CD14-positive monocyte (primary cell): Measurements from ENCODE around the gene GOLPH3L. TPM values are rescaled to one million over a fixed set of nuclear protein-coding genes. Genes with fewer than 3 reads are reported as not detected.

Experiments
- DNase-seq, 3 donors: peaks; one replicate each; pipeline ENCODE4 v3.0.0-alpha.2; 2011 to 2022
- H2AFZ ChIP-seq: 2 replicates; pipeline ENCODE4 v1.6.0; 2012; ENCODE audit warnings: mild to moderate bottlenecking, low read depth, low read length, inconsistent platforms; ENCODE audit not compliant: insufficient read depth, poor library complexity, severe bottlenecking
- H3K27ac ChIP-seq, 2 donors: 1 replicate in 1 of 2; 2 replicates in 1 of 2; pipeline ENCODE4 v1.5.1; 2012 to 2013; ENCODE audit warnings: low read length in 2 of 2, control low read depth in 1 of 2, inconsistent platforms in 1 of 2, low read depth in 1 of 2, mild to moderate bottlenecking in 1 of 2
- H3K27me3 ChIP-seq, 2 donors: one replicate each; pipeline versions ENCODE4 v1.6.0 to v1.6.1; 2011 to 2013; ENCODE audit warnings: low read length in 2 of 2; ENCODE audit not compliant: control insufficient read depth in 2 of 2, insufficient read depth in 2 of 2
- H3K36me3 ChIP-seq, 2 donors: replicated peaks in 1 of 2; 1 replicate in 1 of 2; 2 replicates in 1 of 2; pipeline versions ENCODE4 v1.5.1 to v1.6.1; 2012 to 2013; ENCODE audit warnings: low read length in 2 of 2, control low read depth in 1 of 2, inconsistent platforms in 1 of 2, mild to moderate bottlenecking in 1 of 2; ENCODE audit not compliant: insufficient read depth in 2 of 2, control insufficient read depth in 1 of 2
- H3K4me1 ChIP-seq, 2 donors: 1 replicate in 1 of 2; 2 replicates in 1 of 2; pipeline versions ENCODE4 v1.5.1 to v1.6.1; 2012 to 2013; ENCODE audit warnings: low read length in 2 of 2, control low read depth in 1 of 2, inconsistent platforms in 1 of 2, mild to moderate bottlenecking in 1 of 2, moderate library complexity in 1 of 2; ENCODE audit not compliant: insufficient read depth in 2 of 2, control insufficient read depth in 1 of 2
- H3K4me2 ChIP-seq: replicated peaks from 2 replicates; pipeline ENCODE3; 2012; ENCODE audit warnings: low read length, moderate library complexity, mild to moderate bottlenecking; ENCODE audit not compliant: poor library complexity, severe bottlenecking; ENCODE audit errors: extremely low read depth
- H3K4me3 ChIP-seq, 3 experiments: fragments of 200-600 bp in 1 of 3; sonication (generic) in 1 of 3; replicated peaks in 1 of 3; 1 replicate in 2 of 3; 2 replicates in 1 of 3; pipeline ENCODE4 v1.5.1; 2011 to 2013; ENCODE audit warnings: low read length in 3 of 3, mild to moderate bottlenecking in 3 of 3, control low read depth in 2 of 3, low read depth in 2 of 3, inconsistent platforms in 1 of 3, moderate library complexity in 1 of 3
- H3K79me2 ChIP-seq: 2 replicates; pipeline ENCODE4 v1.6.0; 2012; ENCODE audit warnings: mild to moderate bottlenecking, control low read depth, inconsistent platforms, low read length, moderate library complexity; ENCODE audit not compliant: insufficient read depth
- H3K9ac ChIP-seq: 2 replicates; pipeline ENCODE4 v1.6.0; 2017; ENCODE audit warnings: low read length, mild to moderate bottlenecking; ENCODE audit not compliant: insufficient read depth, poor library complexity, severe bottlenecking
- H3K9me3 ChIP-seq, 2 donors: replicated peaks in 1 of 2; 1 replicate in 1 of 2; 2 replicates in 1 of 2; pipeline versions ENCODE4 v1.5.1 to v1.6.1; 2012 to 2013; ENCODE audit warnings: low read length in 2 of 2, control low read depth in 1 of 2; ENCODE audit not compliant: control insufficient read depth in 1 of 2, insufficient read depth in 1 of 2
- H4K20me1 ChIP-seq: 2 replicates; pipeline ENCODE4 v1.6.0; 2012; ENCODE audit warnings: mild to moderate bottlenecking, low read length, control low read depth, moderate library complexity; ENCODE audit not compliant: insufficient read depth
- H3K27ac Mint-ChIP-seq, 7 donors: one replicate each; pipeline ENCODE4 v1.8.0; 2020; ENCODE audit warnings: mild to moderate bottlenecking in 7 of 7, mixed read lengths in 7 of 7, moderate library complexity in 6 of 7, inconsistent platforms in 2 of 7
- H3K27me3 Mint-ChIP-seq, 3 donors: one replicate each; pipeline ENCODE4 v1.8.0; 2021 to 2022; ENCODE audit warnings: low read depth in 3 of 3, mild to moderate bottlenecking in 3 of 3, mixed read lengths in 3 of 3, moderate library complexity in 3 of 3, inconsistent platforms in 1 of 3
- H3K36me3 Mint-ChIP-seq, 2 donors: one replicate each; pipeline ENCODE4 v1.8.0; 2020; ENCODE audit warnings: mixed read lengths in 2 of 2, inconsistent platforms in 1 of 2, mild to moderate bottlenecking in 1 of 2
- H3K4me1 Mint-ChIP-seq: one replicate; pipeline ENCODE4 v1.8.0; 2020; ENCODE audit warnings: mild to moderate bottlenecking, mixed read lengths
- H3K4me3 Mint-ChIP-seq, 2 donors: one replicate each; pipeline ENCODE4 v1.8.0; 2020; ENCODE audit warnings: mild to moderate bottlenecking in 2 of 2, mixed read lengths in 2 of 2, moderate library complexity in 1 of 2
- H3K9me3 Mint-ChIP-seq, 7 donors: one replicate each; pipeline ENCODE4 v1.8.0; 2020 to 2022; ENCODE audit warnings: mixed read lengths in 7 of 7, mild to moderate bottlenecking in 6 of 7, moderate library complexity in 6 of 7, inconsistent platforms in 2 of 7
- WGBS: methylation state at CpG from one replicate; pipeline ENCODE4 v1.1.5; 2013; ENCODE audit warnings: missing lambda C conversion rate; ENCODE audit not compliant: insufficient coverage; 5-methylcytosine and 5-hydroxymethylcytosine counted together
- intact Hi-C, 2 donors: fragments of 100-400 bp; cut with micrococcal nuclease; formaldehyde crosslinking; loops; one replicate each; pipeline versions ENCODE4 v1.15.0 to v1.15.1; 2023
- polyA plus RNA-seq, 3 donors: library from polyadenylated mRNA; depleted of rRNA in 1 of 3; unstranded in 2 of 3; stranded (reverse) in 1 of 3; fragments of 300-500 nt in 2 of 3; fragments of >200 nt in 1 of 3; fragmentation: Illumina TruSeq in 2 of 3; gene quantifications; 1 replicate in 2 of 3; 2 replicates in 1 of 3; pipeline ENCODE4 v1.2.3, GENCODE V29; 2012 to 2021
- TF ChIP-seq, protein P1 (sequence below): fragments of 200-600 bp; IDR thresholded peaks from one replicate; pipeline ENCODE4 v1.8.0; 2022; ENCODE audit warnings: antibody characterized with exemption, mild to moderate bottlenecking

The GOLPH3L gene
- polyA plus RNA-seq, 3 donors, result 1.5 to 9.7 (median 4.7) TPM

DNA sequence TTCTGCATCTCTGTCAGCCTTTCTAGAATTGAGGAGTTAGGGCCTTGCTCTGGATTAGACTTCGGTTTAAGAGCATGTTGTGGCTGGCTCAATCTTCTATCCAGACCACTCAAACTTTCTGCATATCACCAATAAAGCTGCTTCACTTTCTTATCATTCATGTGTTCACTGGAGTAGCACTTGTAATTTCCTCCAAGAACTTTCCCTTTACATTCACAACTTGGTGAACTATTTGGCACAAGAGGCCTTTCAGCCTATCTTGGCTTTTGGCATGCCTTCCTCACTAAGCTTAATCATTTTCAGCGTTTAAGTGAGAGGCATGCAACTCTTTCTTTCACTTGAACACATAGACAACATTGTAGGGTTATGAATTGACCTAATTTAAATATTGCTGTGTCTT lies 27.4 kb upstream of the GOLPH3L start:
- TF ChIP-seq, protein P1, sequence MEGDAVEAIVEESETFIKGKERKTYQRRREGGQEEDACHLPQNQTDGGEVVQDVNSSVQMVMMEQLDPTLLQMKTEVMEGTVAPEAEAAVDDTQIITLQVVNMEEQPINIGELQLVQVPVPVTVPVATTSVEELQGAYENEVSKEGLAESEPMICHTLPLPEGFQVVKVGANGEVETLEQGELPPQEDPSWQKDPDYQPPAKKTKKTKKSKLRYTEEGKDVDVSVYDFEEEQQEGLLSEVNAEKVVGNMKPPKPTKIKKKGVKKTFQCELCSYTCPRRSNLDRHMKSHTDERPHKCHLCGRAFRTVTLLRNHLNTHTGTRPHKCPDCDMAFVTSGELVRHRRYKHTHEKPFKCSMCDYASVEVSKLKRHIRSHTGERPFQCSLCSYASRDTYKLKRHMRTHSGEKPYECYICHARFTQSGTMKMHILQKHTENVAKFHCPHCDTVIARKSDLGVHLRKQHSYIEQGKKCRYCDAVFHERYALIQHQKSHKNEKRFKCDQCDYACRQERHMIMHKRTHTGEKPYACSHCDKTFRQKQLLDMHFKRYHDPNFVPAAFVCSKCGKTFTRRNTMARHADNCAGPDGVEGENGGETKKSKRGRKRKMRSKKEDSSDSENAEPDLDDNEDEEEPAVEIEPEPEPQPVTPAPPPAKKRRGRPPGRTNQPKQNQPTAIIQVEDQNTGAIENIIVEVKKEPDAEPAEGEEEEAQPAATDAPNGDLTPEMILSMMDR, result no peak
- H3K4me3 Mint-ChIP-seq, result no peak overlapping the region
- H3K36me3 ChIP-seq, result peaks cover 0 to 8% of the 10 kb centered on the region in 2 donors
- no CpG with 5 or more reads among the region's 2 CpGs for WGBS
- H3K27ac ChIP-seq, result no peak overlapping the region
- H3K27ac Mint-ChIP-seq, result peak overlapping the region in 1 of 7 donors; percentile 28
- DNase-seq, result no peak
- no peaks in the 10 kb centered on the region for H3K79me2 ChIP-seq
- H3K9me3 Mint-ChIP-seq, result peaks cover 0 to 31% (median 2%) of the 10 kb centered on the region in 7 donors
- H3K9ac ChIP-seq, result no peak overlapping the region
- no peaks in the 10 kb centered on the region for H3K27me3 ChIP-seq
- peaks cover 0 to 12% of the 10 kb centered on the region in 2 donors for H3K9me3 ChIP-seq
- no peaks in the 10 kb centered on the region for H3K4me1 Mint-ChIP-seq
- no peaks in the 10 kb centered on the region for H3K4me1 ChIP-seq
- no peak overlapping the region for H3K4me2 ChIP-seq
- peaks cover 49% of the 10 kb centered on the region for H4K20me1 ChIP-seq
- intact Hi-C loops, result no loop called here
- H3K4me3 ChIP-seq, result no peak overlapping the region
- peaks cover 4 to 9% of the 10 kb centered on the region in 2 donors for H3K36me3 Mint-ChIP-seq
- peaks cover 0 to 3% (median 0%) of the 10 kb centered on the region in 3 donors for H3K27me3 Mint-ChIP-seq
- H2AFZ ChIP-seq, result no peak overlapping the region

DNA sequence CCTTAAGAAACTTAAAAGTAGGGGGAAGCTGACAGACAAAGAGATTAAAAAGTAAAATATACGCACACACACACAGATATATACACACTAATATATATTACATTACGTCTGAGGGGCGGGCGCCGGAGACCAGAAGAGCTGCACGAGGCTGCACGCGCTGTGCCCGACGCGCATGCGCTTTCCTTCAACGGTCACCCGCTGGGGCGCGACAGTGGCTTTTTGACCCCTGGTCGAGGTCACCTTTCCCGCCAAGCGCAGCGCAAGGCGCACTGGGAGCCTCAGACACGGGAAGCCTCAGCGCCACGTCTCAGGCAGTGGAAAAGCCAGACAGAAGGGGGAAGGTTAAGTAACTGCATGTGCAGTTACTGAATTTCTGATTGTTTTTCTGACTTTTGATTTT lies 23.7 kb upstream of the GOLPH3L start, which contains the start of gene HORMAD1:
TSS of gene HORMAD1 (minus strand) at position 193 of the 400 bp plus-strand sequence. CDS start 1,390 bp downstream, outside the sequence.
- Mint-ChIP-seq H3K36me3 (peaks cover under 1 to 4% of the 10 kb centered on the region in 2 donors), H3K4me3 (no peak within 1 kb of the TSS), H3K9me3 (peaks cover 0 to 33% (median 2%) of the 10 kb centered on the region in 7 donors), H3K27ac (peak within 1 kb of the TSS in 1 of 7 donors; percentile 83), H3K4me1 (no peaks in the 10 kb centered on the region), H3K27me3 (peaks cover 0 to 3% (median 0%) of the 10 kb centered on the region in 3 donors)
- peaks cover 0 to 1% of the 10 kb centered on the region in 2 donors for H3K36me3 ChIP-seq
- H3K4me3 ChIP-seq, result no peak within 1 kb of the TSS
- H3K79me2 ChIP-seq, result no peaks in the 10 kb centered on the region
- over 99% methylated on average over 15 of the region's 24 CpGs for WGBS
- H3K9ac ChIP-seq, result no peak within 1 kb of the TSS
- no peaks in the 10 kb centered on the region for H3K4me1 ChIP-seq
- peaks cover 0 to 12% of the 10 kb centered on the region in 2 donors for H3K9me3 ChIP-seq
- no peak within 1 kb of the TSS for H3K27ac ChIP-seq
- peaks cover 30% of the 10 kb centered on the region for H4K20me1 ChIP-seq
- no peak within 1 kb of the TSS for H3K4me2 ChIP-seq
- intact Hi-C loops, result no loop called here
- H2AFZ ChIP-seq, result no peak within 1 kb of the TSS
- H3K27me3 ChIP-seq, result no peaks in the 10 kb centered on the region
- no peak for DNase-seq
- TF ChIP-seq, protein P1, result no peak
